Psoas muscle (tissue), 8 donors: Measurements from ENCODE around the gene CLASRP. TPM values are rescaled to one million over a fixed set of nuclear protein-coding genes. Genes with fewer than 3 reads are reported as not detected.
"Not testable (repeated sequence)": the region's sequence is repeated elsewhere in the genome, so short reads cannot be mapped to it uniquely, and the experiment has no call there.

ENCODE experiments used
- ATAC-seq, 4 donors: fragments of 200-7000 bp; cut with Tn5 transposase; one replicate each; pipeline ENCODE4 v1.9.1; 2020; ENCODE audit warnings: moderate library complexity in 3 of 4, mild to moderate bottlenecking in 2 of 4
- DNase-seq, 2 donors: peaks; one replicate each; pipeline ENCODE4 v3.0.0-alpha.2; 2020
- H3K27ac ChIP-seq: fragments of 200-600 bp; one replicate; pipeline ENCODE4 v1.8.0; 2022
- H3K27me3 ChIP-seq, 3 donors: fragments of 200-600 bp in 1 of 3; one replicate each; pipeline versions ENCODE4 v1.6.1 to v1.8.0; 2013 to 2022; ENCODE audit warnings: low read length in 2 of 3, mild to moderate bottlenecking in 2 of 3, moderate library complexity in 1 of 3; ENCODE audit not compliant: insufficient read depth in 3 of 3
- H3K36me3 ChIP-seq, 2 donors: fragments of 200-600 bp in 1 of 2; one replicate each; pipeline versions ENCODE4 v1.6.1 to v1.8.0; 2013 to 2022; ENCODE audit warnings: low read depth in 1 of 2, mild to moderate bottlenecking in 1 of 2, moderate library complexity in 1 of 2; ENCODE audit not compliant: insufficient read depth in 1 of 2
- H3K4me1 ChIP-seq: fragments of 200-600 bp; one replicate; pipeline ENCODE4 v1.8.0; 2022
- H3K4me3 ChIP-seq: fragments of 200-600 bp; one replicate; pipeline ENCODE4 v1.8.0; 2022; ENCODE audit warnings: mild to moderate bottlenecking
- H3K9me3 ChIP-seq: fragments of 200-600 bp; one replicate; pipeline ENCODE4 v1.8.0; 2022
- WGBS, 3 donors: extraction: QIAGEN DNeasy Blood & Tissue Kit; methylation state at CpG; one replicate each; pipeline versions ENCODE4 v1.1.6 to v1.1.7; 2013; 5-methylcytosine and 5-hydroxymethylcytosine counted together
- intact Hi-C, 2 donors: fragments of 100-400 bp; cut with DNase I; formaldehyde crosslinking; loops; one replicate each; pipeline versions ENCODE4 v1.11.0 to v1.14.2; 2022
- polyA plus RNA-seq, 3 donors: library from polyadenylated mRNA; stranded (reverse); fragments of 200-250 nt; gene quantifications; one replicate each; pipeline ENCODE4 v1.2.3, GENCODE V29; 2013
- total RNA-seq, 4 donors: library from RNA; stranded (reverse); fragmentation: NEBNext Ultra II Directional in 2 of 4; extraction: Animal tissue kit (Norgen Biotek cat#: 25700) in 2 of 4; gene quantifications; one replicate each; pipeline versions ENCODE4 v1.2.1 to v1.2.4, GENCODE V29; 2021 to 2023
- TF ChIP-seq, protein P1 (sequence below): fragments of 200-600 bp; IDR thresholded peaks from one replicate; pipeline ENCODE4 v1.8.0; 2022; ENCODE audit warnings: antibody characterized with exemption
- donor health status: healthy with polysubstance abuse.
- donor health status: DM: no; HTN: no; CAD: no; lungs with moderate emphysema.
- donor health status: Bipolar disorder and iron deficiency.
- donor health status: healthy.
- donor health status: DM: yes; HTN: yes; CAD: no.
- donor health status: DM: no; HTN: no; CAD: no.
- donor health status: DM: no; HTN: no; CAD: no.
- donor health status: DM: yes; HTN: yes; CAD: no.

Gene CLASRP
- total and polyA plus RNA-seq, 7 donors = 30.8 to 65.9 (median 37.4) TPM

DNA sequence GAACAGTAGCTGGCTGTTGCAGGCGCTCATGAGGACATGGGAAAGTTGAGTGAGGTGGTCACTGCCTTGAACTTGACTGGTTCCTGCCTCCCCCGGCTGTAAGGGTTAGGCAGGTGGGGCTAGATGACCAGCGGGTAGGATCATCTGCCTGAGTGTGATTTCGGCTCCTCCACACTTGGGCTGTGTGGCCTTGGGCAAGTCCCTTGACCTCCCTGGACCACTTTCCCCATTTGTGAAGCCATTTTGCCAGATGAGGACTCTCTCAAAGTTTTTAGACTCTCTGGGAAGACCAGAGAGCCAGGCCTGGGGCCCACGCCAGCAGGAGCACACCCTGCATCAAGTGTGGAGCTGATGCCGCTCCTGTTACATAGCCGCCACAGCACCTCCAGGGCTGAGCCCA lies 63.6 kb downstream of the CLASRP start:
- TF ChIP-seq, protein P1, sequence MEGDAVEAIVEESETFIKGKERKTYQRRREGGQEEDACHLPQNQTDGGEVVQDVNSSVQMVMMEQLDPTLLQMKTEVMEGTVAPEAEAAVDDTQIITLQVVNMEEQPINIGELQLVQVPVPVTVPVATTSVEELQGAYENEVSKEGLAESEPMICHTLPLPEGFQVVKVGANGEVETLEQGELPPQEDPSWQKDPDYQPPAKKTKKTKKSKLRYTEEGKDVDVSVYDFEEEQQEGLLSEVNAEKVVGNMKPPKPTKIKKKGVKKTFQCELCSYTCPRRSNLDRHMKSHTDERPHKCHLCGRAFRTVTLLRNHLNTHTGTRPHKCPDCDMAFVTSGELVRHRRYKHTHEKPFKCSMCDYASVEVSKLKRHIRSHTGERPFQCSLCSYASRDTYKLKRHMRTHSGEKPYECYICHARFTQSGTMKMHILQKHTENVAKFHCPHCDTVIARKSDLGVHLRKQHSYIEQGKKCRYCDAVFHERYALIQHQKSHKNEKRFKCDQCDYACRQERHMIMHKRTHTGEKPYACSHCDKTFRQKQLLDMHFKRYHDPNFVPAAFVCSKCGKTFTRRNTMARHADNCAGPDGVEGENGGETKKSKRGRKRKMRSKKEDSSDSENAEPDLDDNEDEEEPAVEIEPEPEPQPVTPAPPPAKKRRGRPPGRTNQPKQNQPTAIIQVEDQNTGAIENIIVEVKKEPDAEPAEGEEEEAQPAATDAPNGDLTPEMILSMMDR = no peak
- H3K4me3 ChIP-seq = no peak overlapping the region
- H3K27me3 ChIP-seq = no peaks in the 10 kb centered on the region
- H3K36me3 ChIP-seq = no peaks in the 10 kb centered on the region
- intact Hi-C loops = loop anchor here in 1 of 2 donors (10.0 kb wide), 1 partner anchor 882 kb away; no protein-coding TSS in a partner anchor
- WGBS, 3 donors = 90 to 97% (median 97%) methylated on average over 7 of the region's 7 CpGs
- no peaks in the 10 kb centered on the region for H3K9me3 ChIP-seq
- no peak for ATAC-seq
- peaks cover 75% of the 10 kb centered on the region for H3K4me1 ChIP-seq
- no peak overlapping the region for H3K27ac ChIP-seq
- DNase-seq = no peak

GRCh38 chr19:45103156-45103507 lies 64.3 kb downstream of the CLASRP start:
- Histone ChIP-seq H3K9me3 (no peaks in the 10 kb centered on the region), H3K27me3 (no peaks in the 10 kb centered on the region), H3K36me3 (no peaks in the 10 kb centered on the region), H3K27ac (no peak overlapping the region), H3K4me3 (no peak overlapping the region), H3K4me1 (peaks cover 68% of the 10 kb centered on the region)
- TF ChIP-seq, protein P1 = no peak
- intact Hi-C loops = loop anchor here in 1 of 2 donors (10.0 kb wide), 1 partner anchor 882 kb away; no protein-coding TSS in a partner anchor
- DNase-seq (no peak), ATAC-seq (no peak)
- 36 to 53% (median 46%) methylated on average over 15 of the region's 15 CpGs for WGBS, 3 donors

DNA sequence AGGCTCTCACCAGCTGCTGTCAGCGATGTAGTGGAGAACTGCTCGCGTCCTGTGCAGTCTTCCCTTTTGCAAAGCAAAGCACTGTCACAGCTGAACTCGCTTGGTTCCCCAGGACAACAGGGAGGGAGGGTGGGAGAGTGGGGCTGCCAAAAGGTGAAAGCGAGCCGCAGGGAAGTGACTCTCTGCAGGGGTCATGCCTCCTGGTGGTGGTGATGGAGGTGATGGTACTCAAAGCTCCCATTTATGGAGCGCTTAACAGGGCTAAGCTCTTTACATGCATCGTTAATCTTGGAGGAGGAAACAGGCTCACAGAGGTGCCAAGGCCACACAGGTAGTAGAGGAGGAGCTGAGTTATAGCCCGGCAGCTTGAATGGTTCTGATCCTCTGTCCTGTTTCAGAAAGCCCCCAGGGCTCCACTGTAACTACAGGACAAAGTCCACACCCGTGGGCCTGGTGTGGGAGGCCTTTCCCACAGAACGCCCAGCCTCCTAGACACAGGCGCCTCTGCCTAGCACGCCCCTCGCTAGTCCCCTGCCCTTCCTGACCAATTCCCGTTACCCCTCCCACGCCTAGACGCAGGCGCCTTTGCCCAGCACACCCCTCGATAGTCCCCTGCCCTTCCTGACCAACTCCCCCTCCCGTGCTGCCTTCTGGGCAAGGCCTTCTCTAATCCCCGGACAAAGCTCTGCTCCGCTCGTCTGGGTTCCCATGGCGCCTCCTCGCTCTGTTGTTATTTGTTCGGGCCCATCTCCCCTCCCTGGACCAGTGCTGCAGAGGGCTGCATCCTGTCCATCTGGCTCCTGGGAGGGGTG lies 64.9 kb downstream of the CLASRP start:
- Histone ChIP-seq H3K36me3 (no peaks in the 10 kb centered on the region), H3K27ac (no peak overlapping the region), H3K4me1 (peaks cover 62% of the 10 kb centered on the region), H3K4me3 (no peak overlapping the region), H3K27me3 (no peaks in the 10 kb centered on the region), H3K9me3 (no peaks in the 10 kb centered on the region)
- no peak for ATAC-seq
- intact Hi-C loops = loop anchor here in 1 of 2 donors (10.0 kb wide), 1 partner anchor 881 kb away; no protein-coding TSS in a partner anchor
- 47 to 58% (median 49%) methylated on average over 26 of the region's 26 CpGs for WGBS, 3 donors
- DNase-seq = no peak
- TF ChIP-seq, protein P1 = no peak

DNA sequence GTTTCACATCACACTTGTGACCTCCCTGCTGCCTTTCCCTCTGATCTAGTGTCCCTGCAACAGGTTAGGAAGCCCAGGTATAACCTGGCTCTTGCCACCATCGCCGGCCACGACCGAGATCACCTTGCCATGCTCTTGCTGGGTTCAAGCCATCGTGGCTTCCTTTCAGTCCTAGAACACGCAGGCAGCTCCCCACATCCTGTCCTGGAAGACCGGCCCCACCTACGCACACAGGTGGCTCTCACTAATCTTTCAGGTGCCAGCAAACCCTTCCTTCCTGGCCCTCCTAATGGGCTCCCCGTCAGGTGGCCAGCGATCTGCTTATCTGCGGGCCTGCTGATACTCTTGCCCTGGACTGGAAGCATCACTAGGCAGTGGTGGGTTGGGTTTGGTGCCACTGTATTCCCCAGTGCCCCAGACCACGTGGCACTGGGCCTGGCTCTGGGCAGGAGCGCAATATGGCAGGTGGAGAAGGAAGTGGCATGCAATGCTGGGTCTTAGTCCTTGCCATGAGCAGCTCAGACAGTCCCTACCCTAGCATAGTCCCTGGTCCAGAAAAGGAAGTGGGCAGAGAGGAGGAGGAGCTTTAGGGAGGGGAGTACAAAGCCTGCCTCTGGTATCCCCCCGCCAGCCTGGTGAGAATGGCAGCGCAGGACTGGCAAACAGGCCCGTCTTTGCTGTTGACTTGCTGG lies 66.0 kb downstream of the CLASRP start:
- H3K27me3 ChIP-seq = no peaks in the 10 kb centered on the region
- WGBS, 3 donors = 74 to 81% (median 79%) methylated on average over 16 of the region's 16 CpGs
- no peak overlapping the region for H3K4me3 ChIP-seq
- TF ChIP-seq, protein P1 = no peak
- DNase-seq (no peak), ATAC-seq (no peak)
- intact Hi-C loops = loop anchor here in 1 of 2 donors (10.0 kb wide), 1 partner anchor 880 kb away; no protein-coding TSS in a partner anchor
- no peak overlapping the region for H3K27ac ChIP-seq
- peaks cover 51% of the 10 kb centered on the region for H3K4me1 ChIP-seq
- no peaks in the 10 kb centered on the region for H3K9me3 ChIP-seq
- no peaks in the 10 kb centered on the region for H3K36me3 ChIP-seq

DNA sequence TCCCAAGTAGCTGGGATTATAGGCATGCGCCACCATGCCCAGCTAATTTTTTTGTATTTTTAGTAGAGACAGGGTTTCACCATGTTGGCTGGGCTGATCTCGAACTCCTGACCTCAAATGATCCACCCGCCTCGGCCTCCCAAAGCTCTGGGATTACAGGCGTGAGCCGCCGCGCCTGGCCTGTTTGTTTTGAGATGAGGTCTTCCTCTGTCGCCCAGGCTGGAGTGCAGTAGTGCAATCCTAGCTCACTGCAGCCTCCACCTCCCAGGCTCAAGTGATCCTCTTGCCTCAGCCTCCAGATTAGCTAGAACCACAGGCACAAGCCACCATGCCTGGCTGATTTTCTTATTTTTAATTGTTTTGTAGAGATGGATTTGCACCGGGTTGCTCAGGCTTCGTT lies 67.5 kb downstream of the CLASRP start:
- not testable (repeated sequence) for ATAC-seq, DNase-seq, H3K4me3 ChIP-seq, H3K27me3 ChIP-seq, H3K27ac ChIP-seq, H3K36me3 ChIP-seq, H3K9me3 ChIP-seq
- peaks cover 44% of the 10 kb centered on the region for H3K4me1 ChIP-seq
- WGBS, 3 donors = 88 to 94% (median 92%) methylated on average over 11 of the region's 11 CpGs
- intact Hi-C loops = loop anchor here in 1 of 2 donors (10.0 kb wide), 1 partner anchor 878 kb away; no protein-coding TSS in a partner anchor
